Activated gamma-delta T cell (primary cell): Measurements from ENCODE around the gene BCL11A.

Experiments
- DNase-seq: peaks from one replicate; lab custom pipeline; 2025; lab: John Stamatoyannopoulos, UW

The BCL11A gene

DNA sequence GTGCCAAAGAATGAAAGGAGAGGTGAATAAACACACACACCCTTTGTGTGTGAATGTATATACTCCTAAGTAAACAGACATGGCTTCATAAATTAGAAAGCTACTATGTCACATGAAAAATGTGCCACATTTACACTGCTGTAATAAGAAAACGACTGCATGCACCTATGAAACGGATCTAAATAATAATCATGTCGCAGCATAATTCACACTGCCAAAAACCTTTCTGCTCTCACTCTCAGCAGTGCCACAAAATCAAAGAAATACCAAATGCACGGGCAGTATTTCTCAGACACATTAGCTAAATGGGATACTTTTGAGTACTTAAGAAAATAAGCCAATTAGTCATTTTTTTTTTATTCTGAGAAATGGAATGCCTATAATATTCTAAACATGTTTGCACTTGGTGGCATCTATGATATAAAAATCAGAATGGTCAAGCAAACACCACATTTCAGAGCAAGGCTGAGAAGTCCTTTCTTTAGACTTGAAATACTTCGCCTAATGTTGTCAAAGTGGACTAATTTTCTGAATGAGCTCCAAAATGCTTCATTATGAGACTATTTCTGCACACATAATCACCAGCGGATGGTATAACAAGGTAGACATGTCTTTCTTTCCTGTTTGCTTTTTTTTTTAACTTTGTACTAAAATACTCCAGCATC, 6.6 kb downstream of the BCL11A start:
- DNase-seq = no peak

DNA sequence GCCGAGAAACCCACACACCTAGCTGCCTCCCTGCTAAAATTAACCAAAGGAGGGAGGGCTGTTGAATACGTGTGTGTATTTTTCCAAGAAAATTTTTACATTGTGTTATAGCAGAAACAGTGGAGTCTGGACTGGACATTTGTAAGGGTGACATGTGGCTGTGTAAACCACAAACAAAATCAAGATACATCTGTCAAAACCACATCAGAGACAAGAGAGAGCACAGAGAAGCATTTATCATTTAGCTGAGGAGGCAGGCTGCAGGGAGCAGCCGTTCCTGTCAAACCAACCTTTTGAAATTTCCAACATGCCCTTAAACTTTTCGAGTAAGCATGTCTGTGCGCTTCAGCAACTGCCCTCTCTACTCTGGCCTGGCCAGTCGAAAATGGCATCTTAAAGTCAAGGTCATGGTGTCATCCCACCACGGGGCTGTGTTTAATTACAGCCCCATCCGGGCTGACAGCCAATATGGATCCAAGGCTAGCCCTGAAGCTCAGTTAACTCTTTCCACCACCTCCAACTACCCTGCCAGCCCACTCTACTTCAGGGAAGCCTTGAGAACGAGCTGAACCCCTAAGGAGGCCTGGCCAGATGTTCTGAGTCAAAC, 8.4 kb downstream of the BCL11A start:
- no peak for DNase-seq

DNA sequence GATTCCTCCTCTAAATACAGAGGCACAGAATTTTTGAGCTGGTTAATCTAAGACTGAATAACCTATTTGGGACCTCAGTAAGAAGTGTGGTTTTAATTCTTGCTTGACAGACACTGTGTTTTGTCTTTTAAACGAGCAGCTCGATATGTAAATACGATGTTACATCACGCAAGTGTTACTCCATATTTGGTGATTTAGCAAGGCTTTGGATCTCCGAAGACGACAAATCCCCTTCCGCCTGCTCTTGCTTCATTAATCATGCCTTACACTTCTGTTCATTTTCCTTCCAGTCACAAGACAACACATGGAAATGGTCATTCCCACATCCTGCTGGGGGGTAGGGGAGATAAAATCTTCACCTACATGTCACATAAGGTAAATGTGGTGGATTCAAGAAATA, 9.4 kb downstream of the BCL11A start:
- DNase-seq = no peak

DNA sequence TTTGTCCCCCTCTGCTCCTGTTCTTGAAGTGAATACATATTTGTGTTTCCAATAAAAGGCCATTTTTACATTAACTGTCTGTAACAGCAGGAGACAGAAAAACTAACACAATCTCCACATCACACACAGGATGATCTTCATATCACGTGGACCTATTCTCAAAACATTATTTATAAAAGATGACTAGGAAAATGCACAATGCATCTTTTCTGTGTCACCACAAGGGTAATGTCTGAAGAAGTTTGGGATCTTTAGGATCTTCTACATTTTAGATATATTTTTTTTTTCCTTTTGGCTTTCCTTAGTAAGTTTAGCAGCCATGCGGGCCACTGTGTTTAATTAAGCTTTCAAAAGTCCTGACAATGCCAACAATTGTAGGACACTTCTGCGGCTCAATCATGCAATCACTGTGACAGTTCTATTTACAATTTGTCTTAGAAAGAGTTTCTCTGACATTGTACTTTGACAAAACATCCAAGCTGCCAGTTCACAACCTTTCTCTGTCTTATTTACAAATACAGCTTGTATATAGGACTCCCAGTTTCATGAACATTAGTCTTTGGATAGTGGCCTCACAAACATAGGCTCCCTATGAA, 12.3 kb downstream of the BCL11A start:
- DNase-seq = no peak

DNA sequence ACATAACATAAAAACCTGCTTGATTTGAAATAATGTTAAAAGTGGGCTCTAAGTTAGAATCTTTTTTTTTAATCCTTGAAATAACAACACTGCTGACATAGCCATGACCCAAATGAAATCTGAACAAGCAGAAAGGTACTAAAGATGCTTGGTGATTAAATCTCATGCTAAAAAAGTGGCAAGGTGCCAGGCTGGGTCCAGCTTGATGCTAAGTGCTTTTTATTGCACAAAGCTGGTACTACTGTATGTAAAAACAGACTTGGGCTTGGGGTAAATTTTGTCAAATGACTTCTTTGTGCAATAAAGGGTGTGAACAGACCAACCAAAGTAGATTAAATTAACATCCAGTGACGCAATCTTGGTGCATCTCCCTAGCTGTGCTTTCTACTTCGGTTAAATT, 13.4 kb downstream of the BCL11A start:
- no peak for DNase-seq

DNA sequence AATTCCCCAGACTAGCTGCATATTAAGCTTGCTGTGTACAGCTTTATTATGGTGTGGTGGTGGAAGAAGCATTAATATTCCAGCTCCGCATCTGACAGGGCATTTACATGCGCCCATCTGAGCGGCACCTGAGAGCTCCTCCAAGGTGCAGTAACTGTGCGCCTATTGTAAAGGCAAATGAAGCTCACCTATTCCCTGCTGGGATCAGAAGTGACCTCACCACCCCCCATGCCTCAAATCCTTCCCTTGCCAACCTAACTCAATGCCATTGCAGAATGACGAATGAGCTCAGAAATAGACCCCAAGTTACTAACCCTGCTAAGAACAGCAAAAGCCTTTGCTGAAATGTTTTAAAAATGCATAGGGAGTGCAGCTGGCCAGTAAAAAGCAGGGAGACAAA, 14.3 kb downstream of the BCL11A start:
- no peak for DNase-seq

DNA sequence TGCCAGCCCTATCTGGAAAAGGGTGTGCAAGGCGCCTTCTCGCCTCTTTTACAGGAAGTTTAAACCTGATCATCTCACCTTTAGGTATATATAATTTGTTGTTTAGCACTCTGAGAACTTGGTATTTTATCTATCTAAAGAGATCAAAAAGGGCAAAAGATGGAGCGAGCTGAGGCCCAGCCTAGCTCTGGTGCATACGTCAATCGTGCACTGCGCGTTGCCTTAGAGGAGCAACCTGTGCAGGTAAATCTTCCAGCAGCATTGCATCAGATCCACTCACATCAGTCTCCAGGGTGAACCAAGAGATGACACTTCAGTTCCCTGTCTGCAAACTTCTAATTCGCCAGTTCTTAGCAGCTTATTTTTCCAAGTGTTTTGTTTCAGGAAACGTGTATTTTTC, 15.4 kb downstream of the BCL11A start:
- no peak for DNase-seq

DNA sequence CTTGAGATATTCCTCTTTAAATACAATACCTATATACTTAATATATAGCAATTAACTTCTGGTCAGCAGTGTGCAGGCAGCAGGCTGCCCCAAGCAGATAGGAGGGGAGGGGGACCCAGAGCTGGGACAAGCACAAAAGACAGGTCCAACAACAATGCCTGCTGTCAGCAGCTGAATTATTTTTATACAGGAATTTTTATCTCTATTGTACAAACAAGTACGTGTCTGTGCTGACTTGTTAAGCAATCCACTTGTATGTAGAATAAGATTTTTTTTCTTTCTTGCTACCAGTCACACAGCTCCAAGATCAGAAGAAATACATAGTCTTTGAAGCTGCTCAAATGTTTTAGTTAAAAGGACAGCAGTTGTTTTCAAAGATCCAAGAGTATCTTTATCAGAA, 16.7 kb downstream of the BCL11A start:
- DNase-seq = no peak

DNA sequence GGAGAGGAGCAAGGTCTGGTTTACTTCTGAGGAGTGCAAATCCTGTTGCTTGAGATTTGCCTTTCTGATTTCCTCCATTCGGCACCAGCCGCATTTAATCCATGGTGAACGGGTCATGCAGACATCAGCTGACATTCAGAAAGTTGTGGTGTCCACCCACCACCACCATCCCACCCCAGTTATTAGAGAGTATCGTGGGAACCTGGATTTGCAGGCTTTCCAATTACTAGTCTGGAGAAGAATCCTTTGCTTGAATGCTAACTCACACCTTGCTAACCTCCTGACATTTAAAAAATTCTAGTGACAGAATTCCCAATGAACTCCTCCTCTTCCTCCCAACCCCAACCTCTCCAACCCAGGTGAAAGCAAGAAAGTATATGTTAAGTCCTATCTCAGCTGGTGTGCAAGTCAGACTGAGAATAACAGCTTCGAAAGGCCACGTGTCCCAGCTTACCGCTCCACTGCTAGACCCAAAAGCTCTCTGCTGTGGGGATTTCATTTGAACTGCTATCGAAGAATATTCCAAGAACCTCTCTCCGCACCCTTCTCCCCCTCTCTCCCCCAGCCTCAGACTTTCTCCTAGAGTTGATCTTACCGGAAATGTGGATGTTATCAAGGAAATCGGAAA, 17.7 kb downstream of the BCL11A start:
- DNase-seq = no peak

DNA sequence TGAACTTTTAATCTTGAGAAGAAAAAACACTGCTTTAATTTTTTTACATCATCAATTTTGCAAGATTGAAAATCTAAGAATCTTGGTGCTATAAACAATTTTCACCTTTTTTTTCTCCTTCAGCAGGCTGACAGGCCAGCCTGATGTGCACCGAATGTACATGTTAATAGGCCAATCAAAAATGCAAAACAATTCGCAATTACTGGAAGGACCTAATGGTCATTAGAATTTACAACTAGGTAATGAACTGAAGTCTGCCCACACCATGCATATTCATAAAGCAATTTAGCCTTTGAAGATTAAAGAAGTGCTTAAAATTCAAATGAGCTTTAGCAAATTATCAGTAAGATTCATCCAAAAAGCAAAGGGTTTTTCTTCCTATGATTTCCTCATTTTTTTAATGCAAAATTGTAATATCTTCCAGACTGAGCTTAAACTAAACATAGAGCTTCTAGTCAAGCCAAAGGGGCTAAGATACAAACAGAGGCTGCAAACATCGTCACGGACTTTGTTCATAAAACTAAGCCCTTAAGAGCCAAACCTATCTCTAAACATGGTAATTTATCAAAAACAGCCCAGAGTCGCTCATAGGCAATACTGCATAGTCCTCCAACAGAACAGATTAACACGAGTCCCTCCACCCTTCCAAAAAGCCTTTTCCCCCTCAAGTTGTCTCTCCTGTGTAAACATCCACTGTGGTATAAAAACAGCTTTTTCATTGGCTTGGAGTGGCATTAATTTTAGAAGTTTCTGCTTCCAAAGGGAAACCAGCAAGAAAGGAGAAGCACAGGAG, 18.4 kb downstream of the BCL11A start:
- DNase-seq = no peak

DNA sequence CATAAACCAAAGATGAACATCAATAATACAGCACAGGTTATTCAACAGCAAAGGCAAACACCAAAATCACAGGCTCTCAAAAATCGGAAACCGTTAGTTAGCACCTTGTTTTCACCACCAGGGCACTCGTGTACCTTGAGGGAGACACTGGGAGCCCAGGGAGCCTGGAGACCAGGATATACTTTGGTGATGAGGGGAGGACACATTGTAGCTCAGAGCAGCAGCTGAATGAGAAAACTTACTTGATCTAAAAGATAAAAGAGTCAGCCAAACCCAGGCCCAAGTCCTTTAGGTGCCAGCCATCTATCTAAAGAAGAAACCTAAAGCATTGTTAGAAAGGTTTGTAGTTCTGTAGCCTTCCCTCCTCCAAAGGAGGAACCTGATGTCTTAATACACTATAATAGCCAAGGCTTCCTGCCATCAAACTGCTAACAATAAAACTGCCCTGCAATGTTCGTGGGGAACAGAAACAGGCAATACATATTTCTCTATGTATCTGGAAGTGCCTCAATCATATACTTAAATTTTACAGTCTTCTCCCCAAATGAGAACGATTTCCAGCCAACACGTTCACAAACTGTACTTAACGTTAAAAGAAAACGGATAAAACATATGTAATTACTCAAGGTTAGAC, 19.3 kb downstream of the BCL11A start:
- no peak for DNase-seq

DNA sequence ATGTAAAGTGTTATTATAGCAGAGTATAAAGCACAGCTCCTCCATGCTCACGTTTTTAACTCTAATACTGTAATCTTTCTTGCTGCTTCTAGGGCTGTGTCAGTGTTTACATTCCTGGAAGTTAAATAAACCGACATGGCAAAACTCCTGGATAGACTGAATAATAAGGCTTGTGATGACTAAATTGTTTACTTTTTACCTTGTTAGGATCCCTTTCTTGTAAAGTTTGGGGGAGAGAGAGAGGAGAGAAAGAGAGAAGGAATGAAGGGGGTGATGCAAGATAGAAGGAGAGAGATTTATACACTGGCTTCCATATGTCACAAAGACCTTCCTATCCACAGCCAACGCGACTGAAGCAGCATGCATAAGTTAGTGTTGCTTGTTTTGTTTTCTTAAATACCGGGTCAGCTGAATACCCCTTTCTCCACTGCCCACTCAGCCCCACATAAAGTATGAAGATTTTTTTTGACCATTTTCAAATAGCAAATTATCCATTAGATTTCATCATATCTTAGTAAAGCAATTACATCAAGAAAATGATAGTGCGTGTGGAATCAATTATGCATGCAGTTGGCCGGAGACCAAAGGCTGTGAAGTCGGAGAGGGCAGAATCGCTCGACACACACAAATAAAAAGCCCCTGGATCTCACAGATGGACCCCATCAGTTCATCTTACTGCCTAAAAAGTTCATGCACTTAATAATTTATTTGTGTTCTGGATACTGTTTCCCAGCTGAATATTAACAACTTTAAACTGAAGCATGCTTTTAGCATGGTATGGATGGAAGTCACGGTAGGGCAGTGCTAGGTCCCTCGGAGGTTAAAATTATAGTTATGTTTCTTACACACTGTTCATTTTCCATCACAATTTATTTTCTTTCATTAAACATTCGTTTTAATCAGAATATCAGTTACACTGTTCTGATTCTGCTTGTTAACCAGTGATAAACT, 20.1 kb downstream of the BCL11A start:
- DNase-seq = no peak

DNA sequence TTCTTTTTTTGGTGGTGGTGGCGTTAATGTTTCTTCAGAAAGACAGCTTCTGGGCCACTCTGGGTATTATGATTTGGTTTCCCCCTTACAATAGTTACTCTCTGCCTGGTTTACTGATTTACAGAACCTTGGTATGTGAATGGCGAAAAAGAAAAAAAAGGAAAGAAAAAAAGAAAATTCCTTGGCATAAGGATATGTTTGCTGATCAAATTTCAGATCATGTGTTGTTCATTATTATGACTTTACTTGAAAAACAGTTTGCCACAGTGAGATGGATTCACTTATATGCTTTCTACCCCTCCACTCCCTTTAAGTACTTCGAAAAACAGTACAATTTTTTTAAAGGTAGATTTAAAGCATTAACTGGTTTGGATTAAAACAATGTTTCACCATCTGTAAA, 21.0 kb downstream of the BCL11A start:
- no peak for DNase-seq

DNA sequence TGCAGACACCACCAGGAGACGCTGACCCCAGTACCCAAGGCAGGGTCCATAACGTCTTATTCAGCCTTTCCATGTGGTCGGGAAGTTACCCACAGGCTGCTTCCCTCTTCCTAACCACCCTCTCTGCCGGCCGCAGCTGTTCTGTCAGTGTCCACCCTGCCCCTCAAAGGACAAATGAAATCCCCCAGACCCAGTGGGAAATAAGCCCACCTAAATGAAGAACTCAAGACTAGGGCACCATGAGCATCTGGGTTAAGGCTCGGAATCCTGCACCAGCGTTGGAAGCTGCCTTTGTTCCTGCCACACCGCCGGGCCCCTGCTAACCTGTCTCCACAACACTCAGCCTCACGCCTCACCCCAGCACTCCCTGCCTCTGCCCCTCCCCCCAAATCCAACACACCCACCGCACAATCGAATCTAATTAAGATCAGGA, 21.7 kb downstream of the BCL11A start:
- DNase-seq = no peak

DNA sequence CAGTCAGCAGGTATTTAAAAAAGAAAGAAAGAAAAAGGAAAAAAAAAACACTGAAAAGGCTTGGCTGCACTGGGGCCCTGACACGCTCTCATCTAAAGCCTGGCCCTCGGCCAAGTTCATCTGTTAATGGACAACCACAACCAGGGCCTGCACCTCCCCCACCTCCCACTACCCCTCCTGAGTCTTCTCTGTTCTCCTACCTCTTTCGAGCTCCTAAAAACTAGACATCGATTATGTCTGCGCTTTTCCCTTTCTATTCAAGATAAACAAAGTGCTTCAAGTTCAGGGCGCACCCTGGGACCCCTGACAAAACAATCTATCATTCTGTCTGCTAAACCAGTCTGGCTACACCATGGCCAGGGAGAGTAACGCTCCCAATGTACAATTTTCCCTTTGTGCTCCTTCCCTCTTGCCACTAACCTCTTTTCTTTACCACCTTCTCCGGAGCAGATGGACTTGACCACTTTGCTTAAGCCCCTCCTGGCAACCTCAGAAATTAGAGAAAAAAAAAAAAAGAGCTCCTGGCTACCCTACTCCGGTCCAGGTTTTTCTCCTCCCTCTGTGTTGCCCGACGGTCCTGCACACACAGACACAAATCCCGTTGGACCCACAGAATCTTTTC, 22.7 kb downstream of the BCL11A start:
- DNase-seq = no peak

DNA sequence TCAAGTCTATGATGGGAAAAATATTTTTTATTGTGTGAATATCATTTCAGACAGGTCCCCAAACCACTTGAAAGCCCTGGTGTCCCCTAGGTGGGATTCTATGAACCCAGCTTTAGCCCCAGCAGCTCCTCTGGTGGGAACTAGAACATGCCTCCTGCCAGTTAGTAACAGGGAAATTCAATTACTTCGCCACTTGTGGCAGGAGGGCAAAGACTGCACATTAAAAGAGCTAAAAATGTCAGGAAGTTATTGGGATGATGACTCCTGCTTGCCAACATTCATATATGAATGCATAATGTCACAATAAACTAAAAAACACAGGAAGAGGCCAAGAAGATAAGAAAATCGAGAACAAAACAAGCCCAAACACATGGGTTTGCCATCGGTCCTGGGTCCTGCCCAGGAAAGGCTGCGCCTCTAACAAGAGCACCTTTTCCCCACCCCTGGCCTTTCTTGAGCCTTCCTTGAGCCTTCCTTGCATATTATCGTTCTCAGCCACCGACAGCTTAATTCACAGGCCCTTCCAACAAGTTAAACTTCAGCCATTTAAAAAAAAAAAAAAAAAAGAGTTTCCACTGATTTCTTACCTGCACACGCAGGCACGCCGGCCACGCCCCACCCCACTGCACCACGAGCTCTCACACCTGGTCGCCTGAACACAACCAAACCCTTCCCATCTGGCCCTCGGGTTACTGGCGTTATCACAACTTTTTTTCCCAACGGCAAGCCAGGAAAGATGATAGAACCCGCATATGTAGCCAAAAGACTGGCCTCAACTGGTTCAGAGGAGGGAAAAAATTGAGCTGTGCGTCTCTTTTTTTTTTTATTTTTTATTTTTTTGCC, 23.4 kb downstream of the BCL11A start:
- DNase-seq = no peak

DNA sequence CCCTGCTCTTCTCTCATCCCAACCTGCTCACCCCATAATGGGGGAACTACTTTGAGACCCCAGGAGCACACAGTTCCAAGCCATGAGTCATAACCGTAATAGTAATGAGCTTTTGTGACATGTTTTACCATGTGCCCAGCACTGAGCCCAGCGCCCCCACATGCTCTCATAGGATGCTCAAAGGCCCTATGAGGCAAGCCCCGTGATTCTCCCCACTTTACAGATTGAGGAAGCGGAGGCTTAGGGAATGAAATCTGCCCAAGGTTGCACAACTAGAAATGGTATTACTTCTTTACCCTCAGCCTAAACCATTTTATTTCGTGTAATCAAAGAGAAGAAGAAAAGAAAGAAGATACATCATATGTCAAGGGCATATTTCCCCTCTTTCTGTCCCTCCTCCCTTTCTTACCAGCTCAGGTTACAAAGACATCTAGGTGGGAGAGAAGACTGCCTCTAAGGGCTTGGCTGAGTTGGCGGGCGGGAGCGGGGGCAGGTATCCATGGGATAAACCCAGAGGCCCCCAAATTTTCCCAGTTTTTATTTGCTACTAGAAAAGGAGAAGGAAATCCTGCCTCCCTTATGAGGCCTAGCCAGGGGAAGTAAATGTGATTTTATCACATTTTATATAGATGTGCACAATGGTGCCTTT, 24.2 kb downstream of the BCL11A start:
- DNase-seq = no peak

DNA sequence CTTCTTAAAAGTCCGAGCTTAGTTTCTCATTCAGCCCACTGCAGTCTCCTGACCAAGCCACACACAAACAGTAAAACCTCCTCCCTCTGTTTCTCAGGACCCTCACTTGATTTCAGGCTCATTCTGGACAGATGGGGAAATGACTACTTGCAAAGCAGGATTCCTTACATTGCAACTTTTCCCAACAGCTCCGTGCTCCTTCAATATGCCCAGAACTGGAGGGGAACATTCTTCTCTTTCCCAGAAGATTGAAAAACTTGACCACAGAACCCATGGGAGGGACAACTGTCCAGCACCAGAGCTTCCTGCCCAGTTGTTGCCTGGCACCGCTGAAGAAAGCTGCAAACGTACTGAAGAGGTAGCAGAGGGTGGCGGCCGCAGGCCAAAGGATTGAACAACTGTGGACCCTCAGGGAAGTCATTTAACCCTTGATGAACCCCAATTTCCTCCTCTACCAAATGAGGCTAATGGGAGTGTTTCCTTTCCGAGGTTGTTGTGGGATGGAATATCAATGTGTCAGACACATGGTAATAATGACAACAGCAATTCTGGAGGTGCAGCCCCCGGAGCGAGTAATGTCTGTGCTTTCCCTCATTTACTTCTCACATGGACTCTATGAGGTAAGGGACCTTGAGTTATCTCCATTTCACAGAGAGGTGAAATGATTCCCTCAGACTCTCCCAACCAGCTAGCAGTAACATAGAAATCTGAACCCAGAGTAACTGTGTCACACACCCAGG, 25.0 kb downstream of the BCL11A start:
- DNase-seq = no peak
